Measurements from ENCODE around the gene SIRPG. TPM values are rescaled to one million over a fixed set of nuclear protein-coding genes. Genes with fewer than 3 reads are reported as not detected.

SIRPG gene
- total and polyA plus RNA-seq, 10 of the 15 experiments (the other 5 are each of a cell fraction or from before 2014, with no cell fraction given) = 1.1 to 13.0 (median 4.1) TPM

DNA sequence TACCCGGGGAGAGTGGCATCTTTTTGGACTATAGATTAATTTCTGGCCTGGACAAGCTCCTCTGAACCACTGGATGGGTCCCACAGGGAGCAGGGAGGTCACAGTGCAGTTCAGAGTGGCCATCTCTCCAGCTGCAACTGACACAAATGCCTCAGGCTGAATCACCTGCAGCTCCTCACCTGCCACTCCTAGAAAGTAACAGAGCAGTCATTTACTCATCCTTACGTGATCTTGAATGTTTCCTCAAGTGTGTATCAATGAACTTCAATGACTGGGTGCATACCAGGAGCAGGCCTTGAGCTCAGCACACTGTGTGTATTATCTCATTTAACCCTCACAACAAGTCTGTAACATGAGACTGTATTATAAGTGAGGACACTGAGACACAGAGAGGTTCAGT is 40.0 kb upstream of the SIRPG start:
- no peak for FAIRE-seq
- Histone ChIP-seq H2AFZ (ENCODE audit: control insufficient read depth, low read depth, low read length) (no peak overlapping the region), H3K4me3 (no peak overlapping the region), H3K79me2 (ENCODE audit: control insufficient read depth, insufficient read depth, low read length) (no peaks in the 10 kb centered on the region), H3K27me3 (replicated peaks in 1 of 2; ENCODE audit: control insufficient read depth in 2 of 2, insufficient read depth in 2 of 2, low read length in 1 of 2) (no peaks in the 10 kb centered on the region; a peak in 1 of 4 replicates), H4K20me1 (ENCODE audit: control insufficient read depth, insufficient read depth) (no peaks in the 10 kb centered on the region), H3K36me3 (ENCODE audit: control insufficient read depth in 2 of 2, insufficient read depth in 2 of 2, low read length in 1 of 2) (no peaks in the 10 kb centered on the region), H3K4me2 (ENCODE audit: control insufficient read depth, insufficient read depth) (no peak overlapping the region), H3K9ac (ENCODE audit: control insufficient read depth, insufficient read depth, low read length) (no peak overlapping the region), H3K4me1 (ENCODE audit: control insufficient read depth, insufficient read depth, low read length) (no peaks in the 10 kb centered on the region), H3K9me3 (replicated peaks; ENCODE audit: control insufficient read depth, insufficient read depth, low read length) (no peaks in the 10 kb centered on the region), H3K27ac (ENCODE audit: control insufficient read depth, insufficient read depth) (no peak overlapping the region)
- TF ChIP-seq SMARCA5 (IDR thresholded peaks at IDR 0.05) (no peak), ASH2L (IDR thresholded peaks at IDR 0.05; ENCODE audit: borderline replicate concordance, low read depth) (no peak), RELA (IDR thresholded peaks at IDR 0.05; ENCODE audit: borderline replicate concordance, partially characterized antibody) (no peak), IKZF2 (IDR thresholded peaks at IDR 0.05) (no peak), BHLHE40 (IDR thresholded peaks at IDR 0.05; ENCODE audit: borderline replicate concordance in 1 of 2, low read depth in 2 of 2, low read length in 1 of 2) (no peak), RAD21 (IDR thresholded peaks at IDR 0.05; ENCODE audit: insufficient read depth, low read depth, low read length) (no peak), NRF1 (conservative IDR thresholded peaks at IDR 0.05; ENCODE audit: low read depth, low read length) (no peak), POU2F2 (IDR thresholded peaks at IDR 0.05; ENCODE audit: borderline replicate concordance, low read depth, low read length) (no peak)
- TF ChIP-seq, protein P1, sequence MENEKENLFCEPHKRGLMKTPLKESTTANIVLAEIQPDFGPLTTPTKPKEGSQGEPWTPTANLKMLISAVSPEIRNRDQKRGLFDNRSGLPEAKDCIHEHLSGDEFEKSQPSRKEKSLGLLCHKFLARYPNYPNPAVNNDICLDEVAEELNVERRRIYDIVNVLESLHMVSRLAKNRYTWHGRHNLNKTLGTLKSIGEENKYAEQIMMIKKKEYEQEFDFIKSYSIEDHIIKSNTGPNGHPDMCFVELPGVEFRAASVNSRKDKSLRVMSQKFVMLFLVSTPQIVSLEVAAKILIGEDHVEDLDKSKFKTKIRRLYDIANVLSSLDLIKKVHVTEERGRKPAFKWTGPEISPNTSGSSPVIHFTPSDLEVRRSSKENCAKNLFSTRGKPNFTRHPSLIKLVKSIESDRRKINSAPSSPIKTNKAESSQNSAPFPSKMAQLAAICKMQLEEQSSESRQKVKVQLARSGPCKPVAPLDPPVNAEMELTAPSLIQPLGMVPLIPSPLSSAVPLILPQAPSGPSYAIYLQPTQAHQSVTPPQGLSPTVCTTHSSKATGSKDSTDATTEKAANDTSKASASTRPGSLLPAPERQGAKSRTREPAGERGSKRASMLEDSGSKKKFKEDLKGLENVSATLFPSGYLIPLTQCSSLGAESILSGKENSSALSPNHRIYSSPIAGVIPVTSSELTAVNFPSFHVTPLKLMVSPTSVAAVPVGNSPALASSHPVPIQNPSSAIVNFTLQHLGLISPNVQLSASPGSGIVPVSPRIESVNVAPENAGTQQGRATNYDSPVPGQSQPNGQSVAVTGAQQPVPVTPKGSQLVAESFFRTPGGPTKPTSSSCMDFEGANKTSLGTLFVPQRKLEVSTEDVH (IDR thresholded peaks at IDR 0.05; ENCODE audit: low read depth, partially characterized antibody) = no peak
- intact Hi-C loops (cut with micrococcal nuclease; ENCODE audit: unreplicated experiment) = no loop called here
- RAD21 ChIA-PET (ENCODE audit: unreplicated experiment) = no interaction called here
- DNase-seq (ENCODE audit: low read depth, low spot score) = no peak
- WGBS (ENCODE audit: insufficient coverage, insufficient replicate concordance, low lambda C conversion rate, missing lambda C conversion rate) = 23% methylated on average over 2 of the region's 2 CpGs
- no peak for ATAC-seq
- in situ Hi-C loops (cut with MboI) = no loop called here
- SMC1A ChIA-PET (ENCODE audit: uncharacterized antibody, unreplicated experiment) = interaction anchor here (1.1 kb wide), 1 partner anchor 40 kb away, joined by 3 read pairs; no protein-coding TSS in a partner anchor
- POLR2A ChIA-PET = no interaction called here
- CTCF ChIA-PET = no interaction called here
- no TSS peak for BruUV-seq (replicated peaks)

Measured in GM12878 (cell line).